IPS-NIHi7 (cell line): ENCODE results near the gene TBATA.
"Not testable (repeated sequence)": the region's sequence is repeated elsewhere in the genome, so short reads cannot be mapped to it uniquely, and the experiment has no call there.

Experiments
- DNase-seq: peaks from one replicate; pipeline ENCODE4 v3.0.0; 2012; ENCODE audit warnings: mixed read lengths; ENCODE audit errors: extremely low spot score

The TBATA gene

DNA sequence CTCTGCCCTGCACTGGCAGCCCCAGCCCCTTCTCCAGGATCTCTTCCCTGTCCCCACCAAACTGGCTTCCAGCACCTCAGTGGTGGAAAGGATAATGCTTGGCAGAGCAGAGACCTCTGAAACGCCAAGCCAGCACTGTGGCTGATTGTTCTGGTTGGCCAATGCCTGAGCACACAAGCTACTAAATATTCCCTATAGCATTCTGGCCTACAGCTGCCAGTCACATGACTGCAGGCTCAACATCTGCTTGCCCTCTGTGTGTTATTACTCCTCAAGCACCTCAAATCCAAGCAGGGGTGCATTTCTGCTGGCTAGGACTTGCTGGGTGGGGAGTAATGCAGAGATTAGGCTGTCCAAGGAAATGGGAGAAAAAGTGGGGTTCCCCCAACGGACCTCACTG is 6.1 kb downstream of the TBATA start:
- DNase-seq, result no peak

DNA sequence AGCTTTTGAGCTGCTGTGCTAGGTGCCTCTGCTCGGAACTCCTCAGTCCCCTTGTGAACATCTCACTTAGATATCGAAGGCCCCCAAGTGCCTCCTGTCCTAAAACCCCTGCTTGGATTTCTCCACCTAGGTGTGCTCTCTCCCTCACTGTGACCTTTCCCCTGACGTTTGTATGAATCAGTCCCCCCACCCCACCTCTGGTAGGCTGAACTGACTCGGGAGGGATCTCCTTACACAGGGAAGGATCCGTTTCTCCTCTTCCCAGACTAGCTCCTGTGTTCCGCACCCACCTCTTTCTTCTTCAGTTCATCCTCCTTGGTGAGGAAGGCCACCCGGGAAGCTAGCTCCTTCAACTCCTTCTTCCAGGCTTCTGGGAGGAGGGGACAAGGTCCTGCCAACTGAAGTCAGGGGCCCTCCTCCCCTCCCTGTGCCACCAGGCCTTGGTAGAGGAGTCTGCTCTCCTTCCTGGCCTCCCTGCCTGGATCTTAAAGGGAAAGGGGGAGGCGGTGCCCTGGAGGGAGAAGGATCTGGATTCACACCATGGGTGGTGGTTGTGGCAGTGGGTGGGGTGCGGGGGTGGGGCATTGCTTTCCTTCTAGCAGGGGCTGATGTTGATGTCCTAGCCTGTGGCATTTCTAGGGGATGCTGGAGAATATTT is 6.8 kb downstream of the TBATA start:
- peak; percentile 25 for DNase-seq

DNA sequence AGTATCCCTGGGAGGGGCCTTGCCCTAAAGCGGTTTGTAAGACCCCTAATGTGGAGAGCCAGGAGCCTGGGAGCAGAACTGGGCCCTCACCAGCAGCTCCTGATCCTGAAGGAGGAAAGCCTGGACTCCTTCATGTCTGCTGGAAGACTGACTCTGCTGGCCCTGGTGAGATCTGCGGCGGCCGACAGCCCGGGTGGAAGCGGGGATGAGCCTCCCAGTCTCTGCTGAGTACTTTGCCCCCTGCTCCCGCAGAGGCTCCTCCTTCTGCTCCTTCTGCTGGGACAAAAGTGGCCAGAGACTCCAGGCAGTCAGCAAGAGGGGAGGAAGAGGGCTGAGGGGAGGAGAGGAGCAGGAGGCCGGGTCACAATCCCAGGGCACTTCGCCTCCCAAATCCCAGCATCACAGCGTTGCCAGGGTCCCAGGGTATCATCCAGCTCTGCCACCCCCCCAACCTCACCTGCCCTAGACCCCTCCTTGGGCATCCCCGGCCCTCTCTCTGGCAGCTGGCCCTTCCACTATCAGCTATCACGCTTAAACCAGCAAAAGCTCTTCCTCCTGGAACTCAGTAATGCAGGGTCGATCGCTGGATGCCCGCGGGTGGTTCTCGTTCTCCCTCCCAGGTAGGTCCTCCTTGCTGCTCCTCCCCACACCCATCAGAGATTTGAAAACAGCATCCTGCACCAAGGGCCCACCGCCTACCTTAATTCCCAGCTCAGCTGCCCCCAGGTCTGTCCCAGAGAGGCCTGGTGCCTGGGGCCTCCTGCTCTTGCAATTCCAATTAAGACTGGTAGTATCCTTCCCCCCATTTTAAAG is 7.9 kb downstream of the TBATA start:
- DNase-seq, result peak; percentile 15

DNA sequence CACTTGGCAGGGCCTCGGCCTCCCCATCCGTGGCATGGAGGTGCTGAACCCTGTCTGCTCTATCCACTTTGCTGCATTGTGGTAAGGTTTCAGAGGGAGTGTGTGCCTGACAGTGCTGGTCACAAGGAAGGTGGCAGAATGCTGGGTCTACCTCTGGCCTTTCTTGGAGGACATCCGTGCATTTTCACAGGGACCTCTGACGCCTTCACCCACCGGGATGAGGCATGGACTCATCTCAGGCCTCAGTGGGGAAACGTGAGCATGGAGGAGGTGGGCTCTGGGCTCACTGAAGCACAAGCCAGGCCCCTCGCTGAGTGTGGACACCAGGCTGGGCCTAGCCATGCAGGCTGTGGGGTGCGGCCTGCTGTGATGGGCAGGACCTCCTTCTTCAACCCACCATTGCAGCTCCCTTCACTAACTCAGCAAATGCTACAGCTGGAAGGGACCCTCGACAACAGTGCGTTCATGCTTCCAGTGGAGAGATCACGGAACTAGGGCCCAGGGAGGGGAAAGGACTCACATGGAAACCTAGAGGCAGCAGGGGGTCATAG is 8.6 kb downstream of the TBATA start:
- DNase-seq, result no peak

DNA sequence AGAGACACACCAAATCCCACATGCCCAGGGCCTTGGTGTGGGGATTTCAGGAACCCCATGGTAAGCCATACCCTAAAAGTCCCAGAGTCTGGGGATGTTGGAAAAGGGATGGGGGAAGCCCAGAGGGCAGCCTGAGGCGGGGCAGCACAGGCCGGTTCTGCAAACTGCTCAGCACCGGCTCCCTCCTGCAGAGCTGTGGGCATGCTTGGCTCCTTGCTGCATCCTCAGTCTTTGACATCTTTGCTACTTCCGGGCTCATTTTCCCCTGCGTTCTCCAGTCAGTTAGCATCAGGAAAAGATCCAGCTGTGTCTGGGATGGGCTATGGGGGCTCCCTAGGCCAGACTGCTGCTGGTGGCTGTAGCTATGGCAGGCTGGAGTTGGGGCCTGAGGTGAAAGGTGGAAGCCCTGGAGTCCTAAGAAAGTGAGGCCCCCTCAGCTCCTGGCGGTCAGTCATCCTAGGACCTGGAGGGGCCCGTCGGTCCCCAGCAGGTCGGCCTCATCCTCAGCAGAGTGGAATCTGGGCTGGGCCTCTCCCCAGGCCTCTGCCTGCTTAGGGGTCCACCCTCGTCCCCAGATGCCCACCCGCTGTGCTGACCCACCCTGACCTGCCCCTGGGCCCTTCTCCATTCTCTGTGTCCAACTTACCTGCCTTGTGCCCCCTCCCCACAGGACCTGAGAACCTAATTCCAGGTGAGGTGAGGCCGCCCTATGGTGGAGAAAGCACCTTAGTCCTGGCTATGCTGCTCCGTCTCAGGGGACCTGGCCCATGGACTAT is 9.3 kb downstream of the TBATA start:
- DNase-seq, result peak; percentile 10

DNA sequence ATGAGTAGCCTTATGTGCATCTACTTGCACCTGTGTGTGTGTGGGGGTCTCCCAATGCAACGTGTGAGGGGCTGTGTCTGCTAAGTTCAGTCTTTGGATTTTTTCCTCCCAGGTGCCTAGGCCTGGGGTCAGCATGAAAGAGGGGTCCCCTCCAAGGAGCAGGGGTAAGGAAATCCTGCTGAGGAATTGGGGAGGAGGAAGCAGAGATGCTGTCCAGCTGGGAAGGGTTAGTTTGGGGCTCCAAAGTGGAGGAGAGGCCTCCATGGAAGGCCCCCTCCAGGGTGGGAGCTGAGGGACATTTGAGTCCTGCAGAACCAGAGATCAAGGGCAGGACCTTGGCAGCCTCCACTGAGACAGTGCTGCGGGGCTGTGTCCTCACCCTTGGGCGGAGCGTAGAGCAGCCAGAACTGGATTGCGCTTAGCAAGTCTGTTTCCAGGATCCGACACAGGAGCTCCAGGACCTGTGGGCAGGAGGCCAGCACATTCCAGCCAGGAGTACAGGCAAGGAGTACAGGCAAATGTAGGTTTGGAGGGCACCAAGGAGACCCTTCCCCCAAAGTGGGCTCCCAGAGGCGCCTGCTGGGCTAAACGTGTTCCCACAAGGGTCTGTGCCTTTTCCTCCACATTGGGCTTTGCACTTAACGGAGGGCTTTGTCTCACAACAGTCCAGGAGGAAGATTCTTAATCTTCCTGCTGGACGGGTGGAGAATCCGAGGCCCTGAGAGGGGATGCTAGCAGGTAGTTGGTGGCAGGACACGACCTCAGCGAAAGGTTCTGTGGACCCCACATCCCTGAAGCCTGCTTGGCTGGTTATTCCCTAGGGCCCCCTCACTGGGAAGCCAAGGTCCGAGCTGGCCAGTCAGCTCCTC is 10.1 kb downstream of the TBATA start:
- peak; percentile 12 for DNase-seq

- peak; percentile 25 for DNase-seq
Observed at GRCh38 chr10:70773965-70774809, 11.0 kb downstream of the TBATA start.

DNA sequence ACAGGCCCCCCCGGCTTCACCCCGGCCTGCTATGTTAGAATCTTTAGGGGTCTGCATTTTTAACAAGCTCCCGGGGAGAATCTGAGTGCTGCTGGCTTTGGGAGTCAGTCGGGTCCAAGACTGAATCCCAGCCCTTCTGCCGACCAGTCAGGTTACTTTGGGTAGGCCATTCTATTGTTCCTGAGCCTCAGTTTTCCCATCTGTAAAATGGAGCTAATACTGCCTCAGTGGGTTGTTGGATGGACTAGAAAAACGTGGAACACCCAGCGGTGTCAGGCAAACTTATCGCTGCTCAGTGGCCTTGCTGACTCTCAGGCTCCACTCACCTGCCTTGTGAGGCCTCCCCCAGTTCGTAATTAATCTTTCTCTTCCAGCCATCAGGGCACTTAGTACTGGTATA is 11.7 kb downstream of the TBATA start:
- no peak for DNase-seq

GRCh38 chr10:70772627-70773026 is 12.6 kb downstream of the TBATA start:
- DNase-seq, result peak; percentile 10

GRCh38 chr10:70771311-70772194 is 13.6 kb downstream of the TBATA start:
- peak; percentile 8 for DNase-seq

- not testable (repeated sequence) for DNase-seq
Observed at GRCh38 chr10:70770516-70770915, 14.7 kb downstream of the TBATA start.

DNA sequence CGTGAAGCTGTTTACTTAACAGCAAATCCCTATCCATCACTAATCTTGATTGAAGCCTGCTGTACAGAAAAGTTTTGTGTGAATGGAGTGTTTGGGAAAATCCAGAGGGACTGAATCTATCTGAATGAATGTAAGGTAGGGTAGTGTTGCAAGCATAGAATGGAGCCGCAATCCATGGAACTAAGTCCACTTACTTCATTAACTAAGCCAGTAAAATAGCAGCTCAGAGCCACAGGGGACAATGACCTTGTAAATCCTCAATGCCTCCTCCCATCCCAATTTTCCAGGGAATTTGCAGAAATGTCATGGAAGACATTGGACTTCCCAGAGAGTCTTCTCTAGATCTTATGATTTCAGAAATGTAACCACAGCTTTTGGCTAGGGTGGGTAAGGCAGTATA is 15.2 kb downstream of the TBATA start:
- DNase-seq, result peak; percentile 6

DNA sequence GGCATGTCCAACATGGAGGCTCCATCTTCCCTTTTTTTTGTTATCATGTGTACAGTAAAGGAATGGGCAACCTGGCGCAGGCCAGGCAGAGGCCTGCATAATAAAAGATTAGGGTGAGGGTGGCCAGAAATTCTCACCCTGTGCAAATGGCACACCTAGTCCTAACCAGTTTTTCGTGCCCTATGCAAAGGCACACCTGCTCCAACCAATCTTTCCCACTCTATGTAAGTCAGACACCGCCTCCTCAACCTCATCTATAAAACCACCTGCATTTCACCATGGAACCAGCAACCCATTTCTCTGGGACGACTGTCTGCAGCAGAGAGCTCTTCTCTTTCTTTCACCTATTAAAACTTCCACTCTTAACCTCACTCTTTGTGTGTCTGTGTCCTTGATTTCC is 16.1 kb downstream of the TBATA start:
- DNase-seq, result no peak

- DNase-seq, result not testable (repeated sequence)
Observed at GRCh38 chr10:70768026-70768685, 17.0 kb downstream of the TBATA start.

GRCh38 chr10:70765794-70766594 is 19.2 kb downstream of the TBATA start:
- no peak for DNase-seq

DNA sequence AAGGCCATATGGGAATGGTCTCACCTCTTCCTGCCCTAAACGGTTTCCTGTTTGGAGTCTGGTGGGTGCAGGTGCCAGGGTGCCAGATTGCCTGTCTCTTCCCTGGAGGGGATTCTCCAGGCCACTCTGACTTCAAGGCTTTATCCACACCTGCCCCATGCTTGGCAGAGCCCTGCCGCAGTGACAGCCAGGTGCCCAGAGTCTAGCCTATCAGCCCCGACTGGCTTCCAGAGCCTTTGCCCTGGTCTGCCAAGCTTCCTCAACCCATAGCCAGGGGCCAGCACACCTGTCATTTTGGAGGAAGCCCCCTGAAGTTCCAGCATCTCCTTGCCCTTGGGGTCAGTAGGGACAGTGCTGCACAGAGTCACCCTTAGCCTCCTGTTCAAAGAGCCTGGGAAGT is 21.6 kb downstream of the TBATA start:
- no peak for DNase-seq

GRCh38 chr10:70762441-70763175 is 22.6 kb downstream of the TBATA start:
- no peak for DNase-seq
